Activated CD8-positive, alpha-beta T cell treated with anti-CD3 and anti-CD28 coated beads, Interleukin-2, amount 10 ng/mL, durations not matched to agents 7 days and 5 days (primary cell): ENCODE results near the gene CNIH1. TPM values are rescaled to one million over a fixed set of nuclear protein-coding genes. Genes with fewer than 3 reads are reported as not detected.
"Not testable (repeated sequence)": the region's sequence is repeated elsewhere in the genome, so short reads cannot be mapped to it uniquely, and the experiment has no call there.

Source experiments
- ATAC-seq: fragments of 150-1000 bp; cut with Tn5 transposase; one replicate; pipeline ENCODE4 v1.10.0; 2021; ENCODE audit warnings: moderate library complexity
- CTCF ChIA-PET: fragments of 350-600 bp; sonication (Branson Sonifier 250); formaldehyde crosslinking; loops from one replicate; lab custom pipeline; 2021; ENCODE audit warnings: antibody characterized with exemption; lab: Charles Lee
- POLR2A ChIA-PET: fragments of 350-600 bp; sonication (Branson Sonifier 250); formaldehyde crosslinking; loops from one replicate; lab custom pipeline; 2021; ENCODE audit warnings: antibody characterized with exemption; lab: Charles Lee
- DNase-seq: peaks from one replicate; pipeline ENCODE4 v3.0.0-alpha.2; 2020
- H3K27ac Mint-ChIP-seq: one replicate; pipeline ENCODE4 v1.8.0; 2021; ENCODE audit warnings: mild to moderate bottlenecking, mixed read lengths
- H3K27me3 Mint-ChIP-seq: one replicate; pipeline ENCODE4 v1.8.0; 2021; ENCODE audit warnings: low read depth, mixed read lengths
- H3K36me3 Mint-ChIP-seq: one replicate; pipeline ENCODE4 v1.8.0; 2021; ENCODE audit warnings: low read depth, mixed read lengths
- H3K4me1 Mint-ChIP-seq: one replicate; pipeline ENCODE4 v1.8.0; 2021; ENCODE audit warnings: low read depth, mixed read lengths
- H3K4me3 Mint-ChIP-seq: one replicate; pipeline ENCODE4 v1.8.0; 2021; ENCODE audit warnings: mild to moderate bottlenecking, mixed read lengths
- H3K9me3 Mint-ChIP-seq: one replicate; pipeline ENCODE4 v1.8.0; 2022; ENCODE audit warnings: mixed read lengths; ENCODE audit not compliant: insufficient read depth
- total RNA-seq, 2 experiments: library from RNA; stranded (reverse); gene quantifications; one replicate each; pipeline ENCODE4 v1.2.3, GENCODE V29; 2021

The CNIH1 gene
- total RNA-seq, 2 experiments from 2014 or later: 60.5 to 65.1 TPM

GRCh38 chr14:54380558-54380957 is 60.6 kb downstream of the CNIH1 start:
- H3K4me3 Mint-ChIP-seq, CTCF ChIA-PET, H3K9me3 Mint-ChIP-seq, POLR2A ChIA-PET, H3K27ac Mint-ChIP-seq, DNase-seq, H3K4me1 Mint-ChIP-seq, ATAC-seq, H3K36me3 Mint-ChIP-seq: not testable (repeated sequence)
- peaks cover 31% of the 10 kb centered on the region for H3K27me3 Mint-ChIP-seq

- peaks cover 23% of the 10 kb centered on the region for H3K27me3 Mint-ChIP-seq
- H3K36me3 Mint-ChIP-seq, H3K9me3 Mint-ChIP-seq, H3K27ac Mint-ChIP-seq, ATAC-seq, DNase-seq, POLR2A ChIA-PET, CTCF ChIA-PET, H3K4me1 Mint-ChIP-seq, H3K4me3 Mint-ChIP-seq: not testable (repeated sequence)
These were observed 62.3 kb downstream of the CNIH1 start for GRCh38 chr14:54378893-54379292.

- Mint-ChIP-seq H3K4me3 (no peak overlapping the region), H3K9me3 (no peaks in the 10 kb centered on the region), H3K36me3 (no peaks in the 10 kb centered on the region), H3K27ac (no peak overlapping the region), H3K4me1 (no peaks in the 10 kb centered on the region), H3K27me3 (peaks cover 25% of the 10 kb centered on the region)
- POLR2A ChIA-PET: no interaction called here
- CTCF ChIA-PET: interaction anchor here (1.1 to 1.3 kb wide), 2 partner anchors 11 to 14 kb away, joined by 3 read pairs; no protein-coding TSS in a partner anchor
- DNase-seq: no peak
- ATAC-seq: no peak
These were observed 63.7 kb downstream of the CNIH1 start for GRCh38 chr14:54377501-54377900.

GRCh38 chr14:54374117-54374884 is 66.9 kb downstream of the CNIH1 start:
- POLR2A ChIA-PET: no interaction called here
- peaks cover 15% of the 10 kb centered on the region for H3K27me3 Mint-ChIP-seq
- H3K27ac Mint-ChIP-seq: no peak overlapping the region
- no peaks in the 10 kb centered on the region for H3K4me1 Mint-ChIP-seq
- H3K9me3 Mint-ChIP-seq: no peaks in the 10 kb centered on the region
- H3K4me3 Mint-ChIP-seq: no peak overlapping the region
- no peak for ATAC-seq
- CTCF ChIA-PET: no interaction called here
- DNase-seq: no peak
- no peaks in the 10 kb centered on the region for H3K36me3 Mint-ChIP-seq

Other genes starting within 250 kb of the CNIH1 start
- gene CDKN3, start 44.4 kb downstream of the CNIH1 start, total RNA-seq: 100 to 1,000 TPM; 116 to 123 TPM
- gene GMFB, start 47.6 kb upstream of the CNIH1 start, total RNA-seq: 10 to 100 TPM; 28.1 to 34.1 TPM
- 10 to 100 TPM; 13.6 to 13.7 TPM for gene CGRRF1, start 68.5 kb upstream of the CNIH1 start, total RNA-seq
- 1 to 10 TPM; 3.6 to 3.9 TPM for gene SAMD4A, start 125.8 kb upstream of the CNIH1 start, total RNA-seq